Neural cell (in vitro differentiated cells): Measurements from ENCODE around the gene PHIP. TPM values are rescaled to one million over a fixed set of nuclear protein-coding genes. Genes with fewer than 3 reads are reported as not detected.

ENCODE experiments used
- H2AFZ ChIP-seq: fragments of 200-600, 300-800 bp; sonication (generic), shearing (Covaris generic); 2 replicates; pipeline ENCODE4 v1.6.0; 2014; ENCODE audit warnings: low read depth, mild to moderate bottlenecking, antibody characterized with exemption, low read length, moderate library complexity
- H3F3A ChIP-seq: fragments of 200-600 bp; shearing (Covaris generic); 2 replicates; pipeline ENCODE4 v1.6.1; 2016; ENCODE audit warnings: mild to moderate bottlenecking, moderate library complexity, mixed read lengths, antibody characterized with exemption, low read length; ENCODE audit not compliant: insufficient read depth, poor library complexity, severe bottlenecking
- H3K27ac ChIP-seq: fragments of 200-600, 300-800 bp; sonication (generic), shearing (Covaris generic); 2 replicates; pipeline ENCODE4 v1.5.1; 2014; ENCODE audit warnings: mild to moderate bottlenecking, low read length, moderate library complexity
- H3K27me3 ChIP-seq: fragments of 300-800, 200-600 bp; sonication (generic), shearing (Covaris generic); 2 replicates; pipeline ENCODE4 v1.6.0; 2014; ENCODE audit warnings: mild to moderate bottlenecking, low read depth, low read length, moderate library complexity; ENCODE audit not compliant: insufficient read depth
- H3K36me3 ChIP-seq: fragments of 300-800, 200-600 bp; sonication (generic), shearing (Covaris generic); 2 replicates; pipeline ENCODE4 v1.5.1; 2014; ENCODE audit warnings: mild to moderate bottlenecking, antibody characterized with exemption, low read length, moderate library complexity; ENCODE audit not compliant: insufficient read depth
- H3K4me2 ChIP-seq: fragments of 300-800, 200-600 bp; sonication (generic), shearing (Covaris generic); 2 replicates; pipeline ENCODE4 v1.6.0; 2014; ENCODE audit warnings: mild to moderate bottlenecking, low read length
- H3K4me3 ChIP-seq: fragments of 300-800, 200-600 bp; sonication (generic), shearing (Covaris generic); 2 replicates; pipeline ENCODE4 v1.5.1; 2014; ENCODE audit warnings: mild to moderate bottlenecking, low read length, moderate library complexity
- H3K79me2 ChIP-seq: fragments of 200-600 bp; shearing (Covaris generic); replicated peaks from 2 replicates; pipeline ENCODE4 v1.6.0; 2014; ENCODE audit warnings: mild to moderate bottlenecking, low read length, moderate library complexity; ENCODE audit not compliant: insufficient read depth
- H3K9ac ChIP-seq: fragments of 300-800, 200-600 bp; sonication (generic), shearing (Covaris generic); 2 replicates; pipeline ENCODE4 v1.6.1; 2016; ENCODE audit warnings: mild to moderate bottlenecking, low read length, mixed read lengths
- H3K9me2 ChIP-seq: fragments of 200-600 bp; shearing (Covaris generic); 2 replicates; pipeline ENCODE4 v1.6.1; 2016; ENCODE audit warnings: mild to moderate bottlenecking, low read length, mixed read lengths; ENCODE audit not compliant: insufficient read depth
- H3K9me3 ChIP-seq: fragments of 200-600, 300-800 bp; sonication (generic), shearing (Covaris generic); 2 replicates; pipeline ENCODE4 v1.6.1; 2016; ENCODE audit warnings: mild to moderate bottlenecking, mixed run types, low read length, moderate library complexity, mixed read lengths
- H4K20me1 ChIP-seq: fragments of 200-600 bp; shearing (Covaris generic); 2 replicates; pipeline ENCODE4 v1.6.1; 2016; ENCODE audit warnings: mild to moderate bottlenecking, mixed run types; ENCODE audit not compliant: insufficient read depth
- CTCF ChIP-seq: fragments of 450-650 bp; IDR thresholded peaks from 2 replicates; pipeline ENCODE4 v1.5.1; 2014; ENCODE audit warnings: antibody characterized with exemption, mild to moderate bottlenecking, moderate library complexity; ENCODE audit not compliant: poor library complexity, severe bottlenecking
- EP300 ChIP-seq: fragments of 450-650 bp; conservative IDR thresholded peaks from 2 replicates; pipeline ENCODE4 v1.6.1; 2014; ENCODE audit warnings: antibody characterized with exemption, mild to moderate bottlenecking, moderate library complexity; ENCODE audit not compliant: poor library complexity, severe bottlenecking
- EZH2 ChIP-seq: fragments of 200-600, 300-800 bp; shearing (Covaris generic), sonication (generic); IDR thresholded peaks from 2 replicates; pipeline ENCODE4 v1.6.1; 2014; ENCODE audit warnings: antibody characterized with exemption, low read length, borderline replicate concordance, mild to moderate bottlenecking; ENCODE audit not compliant: insufficient read depth, poor library complexity, severe bottlenecking
- MXI1 ChIP-seq: fragments of 450-650 bp; conservative IDR thresholded peaks from 2 replicates; pipeline ENCODE4 v1.6.1; 2014; ENCODE audit warnings: antibody characterized with exemption, mild to moderate bottlenecking; ENCODE audit not compliant: poor library complexity, severe bottlenecking
- POLR2AphosphoS5 ChIP-seq: IDR thresholded peaks from 2 replicates; pipeline ENCODE4 v1.6.1; 2012
- RAD21 ChIP-seq: fragments of 450-650 bp; conservative IDR thresholded peaks from 2 replicates; pipeline ENCODE4 v1.6.1; 2014; ENCODE audit warnings: antibody characterized with exemption, mild to moderate bottlenecking, moderate library complexity
- REST ChIP-seq: IDR thresholded peaks from 2 replicates; pipeline ENCODE4 v1.6.1; 2012; ENCODE audit warnings: borderline replicate concordance
- SMC3 ChIP-seq: fragments of 450-650 bp; conservative IDR thresholded peaks from 2 replicates; pipeline ENCODE4 v1.6.1; 2014; ENCODE audit warnings: antibody characterized with exemption, mild to moderate bottlenecking, moderate library complexity; ENCODE audit not compliant: poor library complexity
- TAF1 ChIP-seq: IDR thresholded peaks from 2 replicates; pipeline ENCODE4 v1.6.1; 2012; ENCODE audit warnings: low read depth
- polyA plus RNA-seq: library from polyadenylated mRNA; depleted of rRNA; stranded (reverse); fragments of >200 nt; gene quantifications from 2 replicates; pipeline ENCODE4 v1.2.3, GENCODE V29; 2014

The PHIP gene
- polyA plus RNA-seq, 1 donor from 2014 or later = 50.8 TPM

GRCh38 chr6:78986161-78986560, 91.9 kb downstream of the PHIP start:
- Histone ChIP-seq H3F3A (peaks cover 3% of the 10 kb centered on the region), H2AFZ (no peak overlapping the region), H3K9ac (no peak overlapping the region), H3K27ac (no peak overlapping the region), H3K79me2 (no peaks in the 10 kb centered on the region), H3K9me3 (no peaks in the 10 kb centered on the region), H3K36me3 (peaks cover 14% of the 10 kb centered on the region), H4K20me1 (no peaks in the 10 kb centered on the region), H3K4me3 (no peak overlapping the region), H3K27me3 (no peaks in the 10 kb centered on the region), H3K9me2 (no peaks in the 10 kb centered on the region), H3K4me2 (no peak overlapping the region)
- TF ChIP-seq REST = no peak
- TF ChIP-seq RAD21 = no peak

GRCh38 chr6:78984225-78984950, 93.7 kb downstream of the PHIP start:
- peaks cover 6% of the 10 kb centered on the region for H3K36me3 ChIP-seq
- peaks cover 4% of the 10 kb centered on the region for H3K79me2 ChIP-seq
- no peak overlapping the region for H3K9ac ChIP-seq
- H3K9me3 ChIP-seq = no peaks in the 10 kb centered on the region
- no peaks in the 10 kb centered on the region for H3F3A ChIP-seq
- H3K9me2 ChIP-seq = no peaks in the 10 kb centered on the region
- H2AFZ ChIP-seq = no peak overlapping the region
- TF ChIP-seq REST = no peak
- TF ChIP-seq RAD21 = no peak
- no peak for TF ChIP-seq EP300
- TF ChIP-seq POLR2AphosphoS5 = no peak
- TF ChIP-seq SMC3 = no peak
- TF ChIP-seq MXI1 = no peak
- TF ChIP-seq CTCF = no peak
- TF ChIP-seq TAF1 = no peak
- TF ChIP-seq EZH2 = no peak
- H3K4me3 ChIP-seq = no peak overlapping the region
- no peak overlapping the region for H3K4me2 ChIP-seq
- H4K20me1 ChIP-seq = no peaks in the 10 kb centered on the region
- H3K27ac ChIP-seq = no peak overlapping the region
- no peaks in the 10 kb centered on the region for H3K27me3 ChIP-seq
